Osteocyte (in vitro differentiated cells): ENCODE data around the gene APOL1. TPM values are rescaled to one million over a fixed set of nuclear protein-coding genes. Genes with fewer than 3 reads are reported as not detected.

ENCODE experiments used
- DNase-seq: peaks from one replicate; pipeline ENCODE4 v3.0.0; 2021; ENCODE audit warnings: mixed read lengths; ENCODE audit not compliant: unreplicated experiment; ENCODE audit errors: extremely low spot score
- H3K27ac Mint-ChIP-seq: one replicate; pipeline ENCODE4 v1.8.0; 2021; ENCODE audit warnings: mild to moderate bottlenecking, mixed read lengths; ENCODE audit not compliant: unreplicated experiment
- H3K27me3 Mint-ChIP-seq: one replicate; pipeline ENCODE4 v1.8.0; 2021; ENCODE audit warnings: mixed read lengths; ENCODE audit not compliant: unreplicated experiment
- H3K36me3 Mint-ChIP-seq: one replicate; pipeline ENCODE4 v1.8.0; 2021; ENCODE audit warnings: mixed read lengths; ENCODE audit not compliant: unreplicated experiment
- H3K4me1 Mint-ChIP-seq: one replicate; pipeline ENCODE4 v1.8.0; 2021; ENCODE audit warnings: mixed read lengths; ENCODE audit not compliant: unreplicated experiment
- H3K4me3 Mint-ChIP-seq: one replicate; pipeline ENCODE4 v1.8.0; 2021; ENCODE audit warnings: mild to moderate bottlenecking, moderate library complexity, mixed read lengths; ENCODE audit not compliant: unreplicated experiment
- H3K9me3 Mint-ChIP-seq: one replicate; pipeline ENCODE4 v1.8.0; 2021; ENCODE audit warnings: mixed read lengths; ENCODE audit not compliant: unreplicated experiment
- CTCF ChIP-seq: fragments of 200-600 bp; sonication (generic); IDR thresholded peaks from 2 replicates; pipeline ENCODE4 v1.5.0; 2021; ENCODE audit warnings: antibody characterized with exemption, mild to moderate bottlenecking, moderate library complexity
- total RNA-seq: library from RNA; stranded (reverse); gene quantifications from 2 replicates; pipeline ENCODE4 v1.2.1, GENCODE V29; 2021

APOL1 gene
- total RNA-seq, 1 donor from 2014 or later: 16.2 TPM

- DNase-seq: no peak
- Mint-ChIP-seq H3K9me3 (no peaks in the 10 kb centered on the region), H3K27ac (no peak overlapping the region), H3K4me1 (peaks cover 7% of the 10 kb centered on the region), H3K4me3 (no peak overlapping the region), H3K36me3 (no peaks in the 10 kb centered on the region), H3K27me3 (peaks cover 60% of the 10 kb centered on the region)
- no peak for TF ChIP-seq CTCF
Observed at GRCh38 chr22:36212901-36213300, 40.0 kb upstream of the APOL1 start.

GRCh38 chr22:36213586-36213985, 39.3 kb upstream of the APOL1 start:
- H3K27ac Mint-ChIP-seq: no peak overlapping the region
- no peak overlapping the region for H3K4me3 Mint-ChIP-seq

GRCh38 chr22:36215981-36216380, 37.0 kb upstream of the APOL1 start:
- DNase-seq: no peak
- no peak for TF ChIP-seq CTCF
- Mint-ChIP-seq H3K4me1 (peaks cover 4% of the 10 kb centered on the region), H3K9me3 (no peaks in the 10 kb centered on the region), H3K27ac (no peak overlapping the region), H3K4me3 (no peak overlapping the region), H3K36me3 (no peaks in the 10 kb centered on the region), H3K27me3 (peaks cover 79% of the 10 kb centered on the region)

More at GRCh38 chr22:36213586-36213985, 39.3 kb upstream of the APOL1 start:
- TF ChIP-seq CTCF: no peak
- Mint-ChIP-seq H3K4me1 (peaks cover 7% of the 10 kb centered on the region), H3K27me3 (peaks cover 64% of the 10 kb centered on the region), H3K36me3 (no peaks in the 10 kb centered on the region), H3K9me3 (no peaks in the 10 kb centered on the region)
- no peak for DNase-seq

GRCh38 chr22:36218648-36219193, 34.2 kb upstream of the APOL1 start:
- Mint-ChIP-seq H3K4me1 (peaks cover 5% of the 10 kb centered on the region), H3K9me3 (no peaks in the 10 kb centered on the region), H3K27me3 (peaks cover 72% of the 10 kb centered on the region), H3K27ac (no peak overlapping the region), H3K36me3 (no peaks in the 10 kb centered on the region), H3K4me3 (no peak overlapping the region)
- TF ChIP-seq CTCF: no peak
- no peak for DNase-seq

- H3K27me3 Mint-ChIP-seq: peaks cover 59% of the 10 kb centered on the region
- no peaks in the 10 kb centered on the region for H3K9me3 Mint-ChIP-seq
- H3K36me3 Mint-ChIP-seq: no peaks in the 10 kb centered on the region
- no peak for DNase-seq
- H3K4me3 Mint-ChIP-seq: no peak overlapping the region
- H3K4me1 Mint-ChIP-seq: peaks cover 5% of the 10 kb centered on the region
- no peak overlapping the region for H3K27ac Mint-ChIP-seq
- TF ChIP-seq CTCF: no peak
Observed at GRCh38 chr22:36220451-36220921, 32.4 kb upstream of the APOL1 start.
